ENCODE results near the gene NPR2.

Gene NPR2

DNA sequence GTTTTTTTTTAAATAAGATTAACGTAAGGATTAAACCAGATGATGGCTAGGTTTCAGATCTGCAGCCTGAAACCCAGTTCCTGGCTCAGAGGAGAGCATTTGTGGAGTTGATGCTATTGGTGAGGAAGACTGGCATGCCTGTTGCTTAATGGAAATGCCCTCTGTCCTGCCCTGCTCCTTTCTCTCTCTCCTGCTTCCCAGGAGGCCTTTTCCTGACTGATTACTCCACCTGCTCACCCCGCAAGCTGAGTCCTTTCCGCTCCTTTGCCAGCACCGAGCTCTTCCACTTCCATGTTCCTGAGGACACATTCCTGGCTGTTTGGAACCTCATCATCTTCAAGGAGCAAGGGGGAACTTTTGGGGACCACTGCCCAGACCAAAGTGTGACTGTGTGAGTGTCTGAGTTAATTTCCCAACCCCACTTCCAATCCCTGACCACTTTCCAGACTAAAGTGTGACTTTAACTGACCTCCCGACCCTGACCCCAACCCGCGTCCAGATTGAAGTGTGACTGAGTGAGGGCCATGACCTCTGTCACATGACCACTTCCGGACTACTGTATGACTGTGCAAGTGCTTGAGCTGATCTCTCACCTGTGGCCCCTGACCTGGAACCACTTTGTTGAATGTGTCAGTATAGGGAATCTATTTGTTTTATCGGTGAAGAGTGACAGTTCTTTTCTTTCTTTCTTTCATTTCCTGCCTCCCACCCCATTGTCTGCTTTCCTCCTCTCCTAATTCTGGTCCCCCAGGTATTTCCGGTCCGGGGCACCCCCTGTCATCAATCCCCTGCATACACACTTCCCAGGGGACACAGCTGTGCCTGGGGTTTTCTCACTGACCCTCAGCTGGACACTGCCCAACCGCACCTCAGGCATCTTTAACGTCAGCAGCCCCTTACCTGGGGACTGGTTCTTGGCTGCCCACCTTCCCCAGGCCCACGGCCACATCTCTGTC is 43.1 kb downstream of the NPR2 start:
- Histone ChIP-seq H3K9ac (ENCODE audit: low read depth, low read length) (no peak overlapping the region), H3K27ac (ENCODE audit: low read depth, low read length) (no peak overlapping the region), H3K4me1 (ENCODE audit: insufficient read depth, low read length) (no peaks in the 10 kb centered on the region), H3K27me3 (ENCODE audit: insufficient read depth, low read length) (no peaks in the 10 kb centered on the region), H3K9me3 (ENCODE audit: insufficient read depth, low read depth, low read length) (no peaks in the 10 kb centered on the region), H3K36me3 (ENCODE audit: insufficient read depth, low read length) (no peaks in the 10 kb centered on the region), H3K4me3 (ENCODE audit: low read length) (no peak overlapping the region)
- 92% methylated on average over 14 of the region's 14 CpGs for WGBS

DNA sequence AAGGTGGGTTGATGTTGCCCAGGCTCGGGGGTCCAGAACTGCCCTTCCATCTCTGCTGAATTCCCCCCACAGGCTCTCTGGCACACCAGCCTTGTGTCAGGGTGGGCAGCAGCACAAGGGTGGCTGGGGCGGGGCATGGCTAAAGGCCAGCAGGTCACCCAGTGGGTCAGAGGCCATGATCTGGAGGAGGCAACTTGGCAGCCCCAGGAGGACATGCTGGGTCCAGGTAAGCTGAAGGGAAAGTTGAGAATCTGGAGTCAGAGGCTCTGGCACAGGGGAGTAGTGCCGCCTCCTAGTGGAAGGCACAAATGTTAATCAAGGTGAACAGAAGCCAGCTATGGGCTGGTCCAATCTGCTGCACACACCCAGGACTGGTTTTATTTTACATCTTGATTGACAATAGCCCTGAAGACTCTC is 43.8 kb downstream of the NPR2 start:
- no peak overlapping the region for H3K27ac ChIP-seq (ENCODE audit: low read depth, low read length)
- no peaks in the 10 kb centered on the region for H3K4me1 ChIP-seq (ENCODE audit: insufficient read depth, low read length)
- no peaks in the 10 kb centered on the region for H3K27me3 ChIP-seq (ENCODE audit: insufficient read depth, low read length)
- WGBS = 89% methylated on average over 3 of the region's 3 CpGs
- H3K36me3 ChIP-seq (ENCODE audit: insufficient read depth, low read length) = no peaks in the 10 kb centered on the region
- no peaks in the 10 kb centered on the region for H3K9me3 ChIP-seq (ENCODE audit: insufficient read depth, low read depth, low read length)
- no peak overlapping the region for H3K4me3 ChIP-seq (ENCODE audit: low read length)
- H3K9ac ChIP-seq (ENCODE audit: low read depth, low read length) = no peak overlapping the region

DNA sequence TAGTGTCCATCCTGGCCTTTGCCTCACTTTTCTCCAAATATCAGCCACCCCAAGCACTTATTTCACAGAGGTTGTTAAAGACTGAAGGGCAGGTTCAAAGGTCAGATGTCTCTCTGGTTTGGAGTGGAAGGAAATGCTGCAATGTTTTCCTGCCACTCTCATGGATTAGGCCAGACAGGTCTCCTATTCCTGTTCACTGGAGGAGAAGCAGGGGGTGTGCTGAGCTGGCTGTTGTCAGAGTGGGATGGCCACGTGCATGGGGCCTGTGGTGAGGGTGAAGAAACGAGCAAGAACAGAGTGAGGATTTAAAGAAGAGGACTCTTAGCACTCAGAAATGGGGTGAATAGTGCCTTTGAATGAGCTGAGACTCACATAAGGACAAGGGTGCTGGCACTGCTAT is 44.4 kb downstream of the NPR2 start:
- Histone ChIP-seq H3K4me3 (ENCODE audit: low read length) (no peak overlapping the region), H3K27me3 (ENCODE audit: insufficient read depth, low read length) (no peaks in the 10 kb centered on the region), H3K27ac (ENCODE audit: low read depth, low read length) (no peak overlapping the region), H3K4me1 (ENCODE audit: insufficient read depth, low read length) (no peaks in the 10 kb centered on the region), H3K36me3 (ENCODE audit: insufficient read depth, low read length) (no peaks in the 10 kb centered on the region), H3K9me3 (ENCODE audit: insufficient read depth, low read depth, low read length) (no peaks in the 10 kb centered on the region), H3K9ac (ENCODE audit: low read depth, low read length) (no peak overlapping the region)
- WGBS = 90% methylated on average over 2 of the region's 2 CpGs

DNA sequence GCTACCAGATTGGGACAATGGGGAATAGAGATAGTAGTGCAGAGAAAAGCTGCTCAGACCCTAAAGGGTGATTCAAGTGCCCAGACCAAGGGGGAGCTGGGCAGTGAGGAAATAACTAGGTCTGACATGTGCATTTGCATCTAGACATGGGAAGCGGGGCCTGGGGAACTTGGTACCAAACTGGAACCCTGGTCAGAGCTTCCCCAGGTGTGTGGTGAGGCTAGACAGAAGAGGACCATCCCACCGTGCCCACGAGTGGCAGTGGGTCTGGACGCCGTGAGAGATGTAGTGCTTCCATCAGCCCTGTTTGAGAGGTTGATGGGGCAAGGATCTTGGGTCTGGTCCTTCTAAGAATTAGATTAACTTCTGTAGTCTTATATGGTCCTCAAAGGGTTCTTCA is 45.2 kb downstream of the NPR2 start:
- WGBS = 93% methylated on average over 5 of the region's 5 CpGs
- H3K4me3 ChIP-seq (ENCODE audit: low read length) = no peak overlapping the region
- no peaks in the 10 kb centered on the region for H3K27me3 ChIP-seq (ENCODE audit: insufficient read depth, low read length)
- H3K27ac ChIP-seq (ENCODE audit: low read depth, low read length) = no peak overlapping the region
- H3K9me3 ChIP-seq (ENCODE audit: insufficient read depth, low read depth, low read length) = no peaks in the 10 kb centered on the region
- H3K4me1 ChIP-seq (ENCODE audit: insufficient read depth, low read length) = no peaks in the 10 kb centered on the region
- no peaks in the 10 kb centered on the region for H3K36me3 ChIP-seq (ENCODE audit: insufficient read depth, low read length)
- H3K9ac ChIP-seq (ENCODE audit: low read depth, low read length) = no peak overlapping the region

DNA sequence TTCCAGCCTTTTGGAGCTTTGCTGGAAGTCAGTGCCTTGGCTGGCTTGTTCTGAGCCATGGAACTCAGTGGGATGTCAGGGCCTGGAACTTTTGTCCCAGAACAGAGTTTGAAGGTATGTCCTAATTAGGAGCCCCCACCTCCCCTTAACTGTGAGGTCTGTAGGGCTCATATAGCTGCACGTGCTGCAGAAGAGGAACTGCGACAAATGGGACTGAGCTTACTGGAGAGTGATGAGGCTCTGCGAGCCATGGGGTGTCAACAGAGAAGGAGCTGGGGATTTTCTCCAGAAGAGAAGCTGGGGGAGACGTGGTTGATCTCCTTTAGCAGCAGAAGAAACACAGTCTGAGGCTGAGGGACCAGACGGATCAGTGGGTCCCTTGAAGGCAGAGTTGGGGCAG is 48.5 kb downstream of the NPR2 start:
- Histone ChIP-seq H3K4me3 (ENCODE audit: low read length) (no peak overlapping the region), H3K27ac (ENCODE audit: low read depth, low read length) (no peak overlapping the region), H3K27me3 (ENCODE audit: insufficient read depth, low read length) (no peaks in the 10 kb centered on the region), H3K9ac (ENCODE audit: low read depth, low read length) (no peak overlapping the region), H3K9me3 (ENCODE audit: insufficient read depth, low read depth, low read length) (no peaks in the 10 kb centered on the region), H3K36me3 (ENCODE audit: insufficient read depth, low read length) (no peaks in the 10 kb centered on the region), H3K4me1 (ENCODE audit: insufficient read depth, low read length) (peaks cover 11% of the 10 kb centered on the region)
- WGBS = 89% methylated on average over 5 of the region's 5 CpGs

DNA sequence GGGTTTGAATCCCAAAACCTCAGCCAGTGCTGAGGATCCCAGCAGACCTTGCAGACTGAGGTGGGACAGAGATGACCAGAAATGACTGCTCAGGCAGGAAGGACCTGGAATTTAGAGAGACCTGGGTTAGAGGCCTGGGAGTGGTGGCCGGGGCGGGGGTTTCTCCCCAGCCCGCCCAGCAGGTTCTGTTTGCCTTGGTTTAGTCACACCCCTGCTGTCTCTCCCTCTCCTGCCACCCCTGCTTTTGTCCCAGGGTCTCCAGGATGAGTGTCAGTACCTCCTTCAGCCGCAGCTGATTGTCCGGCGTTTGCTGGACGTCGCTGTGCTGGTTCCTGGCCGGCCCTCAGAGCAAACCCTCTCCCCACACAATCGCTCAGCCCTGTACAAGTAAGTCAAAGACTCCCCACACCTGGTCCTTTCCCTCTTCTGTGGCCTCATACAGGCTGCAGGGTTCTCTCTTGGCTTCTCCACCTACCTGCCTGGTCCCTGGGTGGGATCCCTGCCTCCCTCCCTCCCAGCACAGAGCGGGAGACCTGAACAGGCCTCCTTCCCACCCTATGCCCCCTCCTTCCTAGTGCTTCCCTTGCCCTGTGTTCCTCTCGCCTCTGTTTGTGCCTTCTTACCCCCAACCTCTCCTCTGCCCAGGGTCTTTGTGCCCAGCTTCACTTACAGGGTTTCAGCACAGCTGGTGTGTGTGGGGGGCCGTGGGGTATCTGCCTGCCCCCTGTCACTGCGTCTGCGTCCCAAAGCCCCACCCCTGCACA is 49.7 kb downstream of the NPR2 start:
- Histone ChIP-seq H3K9me3 (ENCODE audit: insufficient read depth, low read depth, low read length) (no peaks in the 10 kb centered on the region), H3K4me1 (ENCODE audit: insufficient read depth, low read length) (peaks cover 19% of the 10 kb centered on the region), H3K27me3 (ENCODE audit: insufficient read depth, low read length) (peaks cover 6% of the 10 kb centered on the region; the same call in 1 of the 2 replicates), H3K4me3 (ENCODE audit: low read length) (no peak overlapping the region), H3K36me3 (ENCODE audit: insufficient read depth, low read length) (no peaks in the 10 kb centered on the region), H3K27ac (ENCODE audit: low read depth, low read length) (no peak overlapping the region), H3K9ac (ENCODE audit: low read depth, low read length) (no peak overlapping the region)
- WGBS = 90% methylated on average over 15 of the region's 15 CpGs

DNA sequence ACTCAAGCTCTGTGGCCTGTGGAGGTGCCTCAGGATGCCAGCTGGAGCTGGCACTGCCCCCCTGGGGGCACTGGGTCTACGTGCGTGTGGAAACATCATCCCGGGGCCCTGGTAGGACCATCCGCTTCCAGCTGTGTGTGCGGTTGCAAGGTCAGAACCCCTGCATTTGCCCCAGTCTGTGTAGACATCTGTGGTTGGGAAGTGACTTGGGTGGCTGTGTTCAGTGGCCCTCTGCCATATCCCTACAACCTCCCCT is 50.2 kb downstream of the NPR2 start:
- Histone ChIP-seq H3K27ac (ENCODE audit: low read depth, low read length) (no peak overlapping the region), H3K4me1 (ENCODE audit: insufficient read depth, low read length) (peaks cover 20% of the 10 kb centered on the region), H3K36me3 (ENCODE audit: insufficient read depth, low read length) (no peaks in the 10 kb centered on the region), H3K27me3 (ENCODE audit: insufficient read depth, low read length) (peaks cover 11% of the 10 kb centered on the region), H3K9ac (ENCODE audit: low read depth, low read length) (no peak overlapping the region), H3K9me3 (ENCODE audit: insufficient read depth, low read depth, low read length) (no peaks in the 10 kb centered on the region), H3K4me3 (ENCODE audit: low read length) (no peak overlapping the region)
- WGBS = 86% methylated on average over 5 of the region's 5 CpGs

DNA sequence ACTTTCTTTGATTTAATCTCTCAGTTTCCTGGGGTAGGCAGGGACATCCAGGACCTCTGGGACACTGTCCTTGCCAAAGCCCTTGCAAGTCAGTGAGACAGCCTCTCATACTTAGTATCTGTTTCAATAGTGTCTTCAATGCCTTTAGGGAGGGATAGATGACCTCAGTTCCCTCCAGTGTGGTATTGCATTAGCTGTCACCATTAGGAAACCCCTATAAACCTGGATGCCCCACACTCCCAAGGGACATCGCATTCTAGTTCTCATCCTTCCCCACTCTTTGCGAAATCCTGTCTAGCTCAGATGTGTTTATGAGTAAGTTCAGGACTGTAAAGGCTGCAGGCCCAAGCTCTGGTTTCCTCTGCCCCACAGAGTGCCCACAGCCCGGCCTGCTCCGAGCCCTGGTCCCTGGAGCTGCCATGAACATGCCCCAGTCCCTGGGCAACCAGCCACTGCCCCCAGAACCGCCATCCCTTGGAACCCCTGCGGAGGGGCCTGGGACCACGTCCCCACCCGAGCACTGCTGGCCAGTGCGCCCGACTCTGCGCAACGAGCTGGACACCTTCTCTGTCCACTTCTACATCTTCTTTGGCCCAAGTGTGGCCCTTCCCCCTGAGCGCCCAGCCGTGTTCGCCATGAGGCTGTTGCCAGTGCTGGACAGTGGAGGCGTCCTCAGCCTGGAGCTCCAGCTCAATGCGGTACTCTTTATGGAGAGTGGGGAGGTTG is 50.8 kb downstream of the NPR2 start:
- H3K9ac ChIP-seq (ENCODE audit: low read depth, low read length) = no peak overlapping the region

DNA sequence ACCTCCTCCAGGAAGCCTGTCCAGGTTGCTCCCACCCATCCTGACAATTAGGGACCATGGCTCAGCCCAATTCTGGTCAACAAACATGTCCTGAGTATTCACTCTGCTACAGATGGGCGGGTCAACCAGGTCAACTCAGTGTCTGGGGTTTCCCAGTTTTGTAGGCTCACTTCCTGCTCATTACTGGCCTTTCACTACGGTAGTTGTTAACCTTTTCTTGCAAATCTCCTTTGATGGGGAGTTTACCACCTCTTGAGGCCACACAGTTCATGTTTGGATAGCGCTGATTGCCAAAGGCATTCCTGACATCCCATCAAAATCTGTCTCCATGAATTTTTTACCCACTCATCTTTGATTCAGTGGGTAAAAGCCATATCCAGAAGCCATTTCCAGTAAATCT is 51.4 kb downstream of the NPR2 start:
- H3K9me3 ChIP-seq (ENCODE audit: insufficient read depth, low read depth, low read length) = no peaks in the 10 kb centered on the region
- H3K27me3 ChIP-seq (ENCODE audit: insufficient read depth, low read length) = peaks cover 19% of the 10 kb centered on the region
- H3K36me3 ChIP-seq (ENCODE audit: insufficient read depth, low read length) = no peaks in the 10 kb centered on the region
- H3K4me3 ChIP-seq (ENCODE audit: low read length) = no peak overlapping the region
- 92% methylated on average over 3 of the region's 3 CpGs for WGBS
- H3K9ac ChIP-seq (ENCODE audit: low read depth, low read length) = no peak overlapping the region
- peaks cover 23% of the 10 kb centered on the region for H3K4me1 ChIP-seq (ENCODE audit: insufficient read depth, low read length)
- no peak overlapping the region for H3K27ac ChIP-seq (ENCODE audit: low read depth, low read length)

More for the DNA sequence above, 50.8 kb downstream of the NPR2 start:
- no peak overlapping the region for H3K27ac ChIP-seq (ENCODE audit: low read depth, low read length)
- no peak overlapping the region for H3K4me3 ChIP-seq (ENCODE audit: low read length)
- peaks cover 17% of the 10 kb centered on the region for H3K27me3 ChIP-seq (ENCODE audit: insufficient read depth, low read length)
- 92% methylated on average over 17 of the region's 17 CpGs for WGBS
- no peaks in the 10 kb centered on the region for H3K36me3 ChIP-seq (ENCODE audit: insufficient read depth, low read length)
- H3K9me3 ChIP-seq (ENCODE audit: insufficient read depth, low read depth, low read length) = no peaks in the 10 kb centered on the region
- H3K4me1 ChIP-seq (ENCODE audit: insufficient read depth, low read length) = peaks cover 23% of the 10 kb centered on the region

DNA sequence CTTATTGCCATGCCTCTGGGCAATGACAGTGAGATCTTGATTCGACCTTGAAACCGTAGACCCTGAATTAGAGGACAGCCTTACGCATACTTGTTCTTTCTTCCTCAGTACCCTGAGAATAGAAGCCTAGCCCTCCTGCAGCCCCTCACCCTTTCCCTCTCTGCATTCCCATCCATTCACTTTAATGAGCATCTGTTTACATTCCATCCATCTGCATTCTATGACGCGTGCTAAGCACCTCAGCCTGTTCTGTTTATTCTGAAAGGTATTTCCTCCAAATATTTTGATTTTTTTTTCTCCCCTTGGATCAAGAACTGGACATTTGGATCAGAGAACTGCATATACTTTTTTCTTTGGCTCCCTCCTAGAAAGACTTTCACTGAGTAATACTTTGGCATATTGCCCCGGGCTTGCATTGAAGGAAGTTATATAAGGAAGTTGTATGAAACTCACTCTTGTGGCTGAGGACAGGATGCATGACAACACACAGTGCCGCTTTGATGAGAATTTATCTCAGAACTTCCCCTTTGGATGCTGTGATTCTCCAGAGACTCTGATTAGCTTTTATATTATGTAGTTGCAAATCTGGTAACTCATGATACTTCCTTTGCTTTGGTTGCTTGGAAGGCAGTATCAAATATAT is 53.4 kb downstream of the NPR2 start:
- H3K4me3 ChIP-seq (ENCODE audit: low read length) = no peak overlapping the region; the same call in 1 of the 2 replicates
- no peak overlapping the region for H3K9ac ChIP-seq (ENCODE audit: low read depth, low read length)
- H3K4me1 ChIP-seq (ENCODE audit: insufficient read depth, low read length) = peaks cover 23% of the 10 kb centered on the region
- peak overlapping the region; percentile 73; the same call in 1 of the 2 replicates for H3K27ac ChIP-seq (ENCODE audit: low read depth, low read length)
- H3K36me3 ChIP-seq (ENCODE audit: insufficient read depth, low read length) = peaks cover 3% of the 10 kb centered on the region; the same call in 1 of the 2 replicates
- peaks cover 19% of the 10 kb centered on the region for H3K27me3 ChIP-seq (ENCODE audit: insufficient read depth, low read length)
- no peaks in the 10 kb centered on the region for H3K9me3 ChIP-seq (ENCODE audit: insufficient read depth, low read depth, low read length)
- WGBS = 43% methylated on average over 7 of the region's 7 CpGs

Data from HUES64 (cell line).